GF-D8 (cell line): ENCODE measurements around the gene C6orf89.

Source experiments
- DNase-seq: peaks from one replicate; lab custom pipeline; 2025; lab: John Stamatoyannopoulos, UW

The C6orf89 gene

DNA sequence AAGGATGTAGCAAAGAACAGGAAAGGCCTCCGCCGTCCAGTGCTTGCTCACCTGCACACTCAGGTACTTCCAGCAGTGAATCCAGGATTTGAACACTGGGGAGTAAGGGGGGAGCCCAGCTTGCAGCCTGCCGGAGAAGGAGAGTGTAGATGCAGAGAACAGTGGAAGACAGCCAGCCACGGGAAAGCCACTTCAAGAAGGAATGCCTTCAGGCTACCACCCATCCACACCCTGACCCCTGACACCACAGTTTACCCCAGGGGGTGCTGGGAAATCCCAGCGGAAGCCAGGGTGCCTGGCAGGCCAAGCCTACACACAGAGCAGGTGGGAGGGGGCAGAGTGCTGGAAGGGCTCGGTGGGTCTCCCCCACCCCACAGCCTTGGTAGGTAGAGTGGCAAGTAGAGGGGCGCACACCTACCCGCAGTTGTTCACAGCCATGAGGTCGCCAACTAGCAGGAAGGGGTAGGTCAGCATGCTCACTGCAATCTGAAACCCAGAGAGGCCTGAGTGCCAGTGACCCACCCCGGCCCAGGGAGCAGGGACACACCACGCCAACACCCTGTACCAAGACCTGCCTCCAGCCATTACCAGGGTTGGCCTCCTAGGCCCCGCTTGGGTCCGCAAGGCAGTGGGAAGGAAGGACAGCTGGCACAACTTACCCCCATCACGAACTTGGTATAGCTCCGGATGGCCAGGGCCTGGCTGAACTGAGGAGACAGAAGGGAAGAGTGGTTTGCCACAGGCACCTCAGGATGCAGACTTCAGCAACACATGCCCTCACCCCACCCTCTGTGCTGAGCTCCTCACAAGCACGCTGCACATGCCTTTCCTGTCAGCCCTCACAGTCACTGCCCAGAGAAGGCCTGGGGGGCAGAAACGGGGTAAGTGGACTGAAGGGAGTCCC is 84.5 kb downstream of the C6orf89 start:
- no peak for DNase-seq

DNA sequence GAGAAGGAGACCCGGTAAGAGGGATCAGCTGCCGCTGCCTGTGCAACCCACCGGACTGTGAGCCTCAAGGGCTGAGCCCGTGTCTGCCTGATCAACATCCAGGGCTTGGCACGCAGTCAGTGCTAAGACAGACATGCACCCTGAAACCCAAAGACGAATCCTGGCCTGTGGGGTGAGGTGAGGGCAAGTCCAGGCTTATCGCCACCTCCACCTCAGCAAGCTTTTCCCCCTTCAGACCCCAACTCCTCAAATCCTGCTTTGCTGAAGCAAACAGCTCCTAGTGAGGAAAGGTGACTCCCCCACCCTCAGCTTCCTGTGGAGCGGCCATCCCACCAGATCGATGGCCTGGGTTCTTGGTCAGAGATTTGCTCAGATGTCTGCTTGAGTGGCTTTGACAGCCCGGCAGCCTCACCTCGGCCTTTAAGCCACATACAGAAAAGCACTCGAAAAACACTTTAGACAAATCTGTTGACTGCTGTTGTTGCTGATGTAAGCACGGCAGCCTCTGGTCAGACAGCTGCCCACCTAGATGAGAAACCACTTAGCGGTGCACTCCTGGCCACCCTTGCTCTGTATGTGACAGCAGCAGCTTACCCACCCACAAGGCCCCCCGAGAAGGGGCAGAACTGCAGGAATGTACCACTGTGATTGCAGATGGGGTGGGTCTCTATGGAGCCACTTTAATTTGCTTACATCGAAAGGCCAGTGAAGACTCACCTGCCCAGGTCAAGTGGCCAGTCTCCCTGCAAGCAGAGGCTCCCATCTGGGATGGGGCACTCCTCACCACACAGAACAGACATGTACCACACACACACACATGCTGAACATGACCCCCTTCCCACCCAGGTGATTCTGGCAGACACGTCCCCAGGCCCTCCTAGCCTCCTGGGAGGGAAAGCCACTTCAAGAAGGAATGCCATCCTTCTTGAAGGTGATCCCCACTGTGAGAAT is 85.4 kb downstream of the C6orf89 start:
- no peak for DNase-seq

GRCh38 chr6:36971921-36972673 is 86.3 kb downstream of the C6orf89 start:
- no peak for DNase-seq

- no peak for DNase-seq
These were observed 87.4 kb downstream of the C6orf89 start for GRCh38 chr6:36973190-36973589.

- DNase-seq = no peak
These were observed 87.9 kb downstream of the C6orf89 start for GRCh38 chr6:36973647-36974046.

DNA sequence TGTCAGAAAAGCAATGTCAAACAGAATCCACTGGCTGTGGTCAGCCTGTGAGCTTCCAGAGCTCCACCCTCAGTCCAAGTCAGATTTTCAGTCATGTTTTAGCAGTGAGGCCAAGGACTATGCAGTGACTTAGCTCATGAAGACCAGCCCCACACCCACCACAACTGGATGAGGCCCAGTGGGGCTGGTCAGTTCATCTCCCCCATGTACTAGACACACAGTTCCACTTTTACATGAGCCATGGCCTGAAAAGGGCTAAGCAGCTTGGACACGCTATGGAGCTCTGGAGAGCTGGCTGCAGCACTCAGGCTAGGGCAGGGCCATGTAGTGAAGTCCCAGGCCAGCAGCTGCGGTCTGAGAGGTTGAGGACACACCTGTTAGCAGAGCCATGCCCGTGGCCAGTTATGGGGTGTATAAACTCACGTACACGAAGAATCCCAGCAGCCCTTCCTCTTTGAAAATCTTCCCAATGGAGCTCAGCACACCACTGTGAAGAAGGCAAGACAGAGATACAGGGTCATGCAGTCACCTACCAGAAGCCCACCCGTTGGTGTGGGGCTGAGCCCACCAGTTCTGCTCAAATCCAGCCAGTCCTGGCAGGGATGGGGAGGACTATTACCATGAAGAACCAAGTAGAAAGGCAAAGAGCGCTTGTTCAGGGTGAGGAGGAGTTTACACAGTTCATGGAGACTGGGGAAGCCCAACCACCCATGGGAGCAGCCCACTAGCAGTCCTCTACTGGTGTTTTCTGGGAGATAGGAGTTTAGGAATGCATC is 89.7 kb downstream of the C6orf89 start:
- no peak for DNase-seq

- no peak for DNase-seq
These were observed 90.2 kb downstream of the C6orf89 start for GRCh38 chr6:36976007-36976264.

- no peak for DNase-seq
These were observed 90.8 kb downstream of the C6orf89 start for GRCh38 chr6:36976509-36976908.

- DNase-seq = no peak
These were observed 91.2 kb downstream of the C6orf89 start for GRCh38 chr6:36976931-36977330.

DNA sequence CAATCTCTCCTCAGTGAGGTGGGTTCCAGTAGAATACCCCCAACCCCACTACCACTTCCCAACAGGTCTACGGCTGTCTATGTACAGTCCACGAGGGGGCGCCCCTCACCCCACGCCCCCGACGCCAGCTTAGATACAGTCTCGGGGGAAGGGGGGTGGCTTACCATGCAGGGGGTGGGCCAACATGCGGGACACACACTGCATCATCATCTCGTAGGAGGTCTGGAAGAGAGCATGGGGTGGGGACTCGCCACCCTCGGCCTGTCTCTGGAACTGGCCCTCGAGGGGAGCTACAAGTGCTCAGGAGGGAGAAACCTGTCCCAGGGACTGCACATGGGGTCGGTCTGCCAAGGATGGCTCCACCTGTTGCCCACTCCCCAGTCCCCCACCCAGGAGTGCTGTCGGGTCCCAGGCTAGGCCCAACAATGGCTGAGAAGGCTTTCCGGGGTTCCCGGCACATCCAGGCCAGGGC is 91.8 kb downstream of the C6orf89 start:
- DNase-seq = no peak
